Choroid plexus epithelial cell (primary cell): ENCODE data around the gene GPS2.

Experiments used
- DNase-seq: peaks from one replicate; pipeline ENCODE4 v3.0.0-alpha.2; 2010; ENCODE audit warnings: low read depth
- H3K4me3 ChIP-seq: 2 replicates; pipeline ENCODE4 v1.5.1; 2011; ENCODE audit warnings: low read depth, mild to moderate bottlenecking, control low read depth, low read length, moderate library complexity
- TF ChIP-seq, protein P1 (sequence below): conservative IDR thresholded peaks from 2 replicates; pipeline ENCODE4 v1.5.1; 2011; ENCODE audit warnings: low read depth, mild to moderate bottlenecking, control low read depth, inconsistent platforms, low read length, moderate library complexity

The GPS2 gene

DNA sequence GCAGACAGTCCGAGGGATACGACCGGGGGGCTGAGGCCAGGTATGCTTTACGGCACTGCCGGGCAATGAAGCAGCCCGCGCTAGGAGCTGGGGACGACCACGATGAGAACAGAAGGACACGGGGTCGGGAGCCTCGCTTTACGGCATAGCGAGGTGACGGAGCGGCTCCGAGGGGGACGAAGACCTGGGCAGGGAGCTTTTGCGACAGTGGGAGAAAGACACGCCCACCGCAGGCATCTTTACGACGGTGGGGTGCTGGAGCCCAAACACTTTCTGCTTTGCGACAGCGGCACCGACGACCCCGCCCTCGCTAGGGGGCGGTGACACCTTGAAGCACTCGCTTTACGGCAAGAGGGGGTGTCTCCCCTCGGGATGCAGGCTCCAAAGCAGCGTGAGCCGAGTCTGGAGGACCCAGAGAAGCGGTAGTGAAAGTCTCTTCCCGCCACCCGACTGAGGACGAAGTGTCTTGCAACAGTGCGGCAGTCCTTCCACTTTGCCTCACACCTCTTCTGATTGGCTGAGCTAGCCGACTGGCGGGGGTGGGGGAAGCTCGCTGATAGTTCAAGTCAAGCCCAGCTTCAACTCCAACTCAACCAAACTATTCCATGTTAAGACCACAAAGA is 14.3 kb upstream of the GPS2 start:
- H3K4me3 ChIP-seq, result peak overlapping the region; percentile 90
- TF ChIP-seq, protein P1, sequence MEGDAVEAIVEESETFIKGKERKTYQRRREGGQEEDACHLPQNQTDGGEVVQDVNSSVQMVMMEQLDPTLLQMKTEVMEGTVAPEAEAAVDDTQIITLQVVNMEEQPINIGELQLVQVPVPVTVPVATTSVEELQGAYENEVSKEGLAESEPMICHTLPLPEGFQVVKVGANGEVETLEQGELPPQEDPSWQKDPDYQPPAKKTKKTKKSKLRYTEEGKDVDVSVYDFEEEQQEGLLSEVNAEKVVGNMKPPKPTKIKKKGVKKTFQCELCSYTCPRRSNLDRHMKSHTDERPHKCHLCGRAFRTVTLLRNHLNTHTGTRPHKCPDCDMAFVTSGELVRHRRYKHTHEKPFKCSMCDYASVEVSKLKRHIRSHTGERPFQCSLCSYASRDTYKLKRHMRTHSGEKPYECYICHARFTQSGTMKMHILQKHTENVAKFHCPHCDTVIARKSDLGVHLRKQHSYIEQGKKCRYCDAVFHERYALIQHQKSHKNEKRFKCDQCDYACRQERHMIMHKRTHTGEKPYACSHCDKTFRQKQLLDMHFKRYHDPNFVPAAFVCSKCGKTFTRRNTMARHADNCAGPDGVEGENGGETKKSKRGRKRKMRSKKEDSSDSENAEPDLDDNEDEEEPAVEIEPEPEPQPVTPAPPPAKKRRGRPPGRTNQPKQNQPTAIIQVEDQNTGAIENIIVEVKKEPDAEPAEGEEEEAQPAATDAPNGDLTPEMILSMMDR, result peak; percentile 8
- peak; percentile 99 for DNase-seq

DNA sequence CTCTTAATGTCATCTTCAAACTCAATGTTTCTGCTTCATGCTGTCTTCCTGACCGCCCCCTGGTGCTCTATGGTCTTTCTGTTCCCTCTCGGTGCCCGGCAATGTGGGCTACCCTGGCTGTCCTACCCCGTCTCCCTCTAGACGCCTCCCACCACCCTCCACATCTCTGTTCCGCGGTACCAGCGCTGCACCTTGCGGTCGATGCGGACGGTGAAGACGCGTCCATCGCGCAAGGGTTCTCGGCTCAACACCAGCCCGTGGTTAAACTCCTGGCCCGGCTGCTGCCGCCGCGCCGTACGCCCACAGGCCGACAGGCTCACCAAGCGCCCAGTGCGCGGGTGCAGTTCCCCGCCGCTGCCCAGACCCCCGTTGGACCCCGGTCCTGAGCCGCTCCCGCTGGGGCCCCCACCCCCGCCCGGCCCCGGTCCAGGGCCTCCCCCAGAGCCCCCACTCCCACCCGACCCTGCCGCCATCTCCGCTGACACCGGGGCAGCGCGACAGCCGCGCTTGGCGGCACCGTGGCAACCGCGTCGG is 13.7 kb upstream of the GPS2 start, which contains the start of gene NEURL4:
NEURL4 (minus strand) TSS at position 496 of the 534 bp plus-strand sequence; CDS start at position 473, 23 bp downstream.
- TF ChIP-seq, protein P1, result peak; percentile 19
- H3K4me3 ChIP-seq, result peak within 1 kb of the TSS; percentile 90
- DNase-seq, result no peak

DNA sequence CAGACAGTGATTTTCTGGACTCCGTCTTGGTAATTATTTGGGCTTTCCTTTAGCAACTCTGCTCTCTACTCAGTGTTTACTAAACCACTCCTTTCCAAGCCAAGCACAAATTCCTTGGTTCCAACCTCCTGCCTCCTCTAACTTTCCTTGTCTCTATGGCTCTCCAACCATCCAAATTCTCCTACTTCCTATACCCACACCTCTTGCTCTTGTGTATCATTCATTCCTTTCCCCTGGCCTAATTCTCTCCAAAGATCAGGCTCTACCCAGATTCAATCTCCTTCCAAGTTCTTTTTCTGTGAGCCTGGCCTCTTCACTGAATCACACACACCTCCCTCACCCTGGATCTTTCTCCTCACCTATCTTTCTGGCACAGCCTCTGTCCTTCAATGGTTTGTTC is 12.8 kb upstream of the GPS2 start:
- TF ChIP-seq, protein P1, result no peak
- DNase-seq, result no peak
- no peak overlapping the region for H3K4me3 ChIP-seq

DNA sequence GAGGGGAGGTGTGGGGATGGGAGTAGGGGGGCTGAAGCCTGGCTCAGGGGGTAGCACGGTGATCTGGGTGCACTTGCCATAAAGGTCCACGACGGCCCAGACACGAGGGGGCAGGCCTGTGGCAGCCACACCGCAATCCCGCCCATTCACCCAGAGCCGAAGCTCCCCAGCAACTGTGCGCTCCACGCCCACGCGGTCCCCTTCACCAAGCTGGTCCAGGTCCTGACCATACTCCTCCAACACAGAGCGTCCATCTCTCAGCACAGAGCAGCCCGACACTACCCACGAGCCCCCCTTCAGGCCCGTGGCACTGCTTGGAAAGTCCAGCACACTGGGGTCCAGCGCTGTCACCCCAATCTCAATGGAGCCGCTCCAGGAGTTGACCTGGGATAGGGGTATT is 12.3 kb upstream of the GPS2 start:
- no peak overlapping the region for H3K4me3 ChIP-seq
- TF ChIP-seq, protein P1, result no peak
- DNase-seq, result no peak

DNA sequence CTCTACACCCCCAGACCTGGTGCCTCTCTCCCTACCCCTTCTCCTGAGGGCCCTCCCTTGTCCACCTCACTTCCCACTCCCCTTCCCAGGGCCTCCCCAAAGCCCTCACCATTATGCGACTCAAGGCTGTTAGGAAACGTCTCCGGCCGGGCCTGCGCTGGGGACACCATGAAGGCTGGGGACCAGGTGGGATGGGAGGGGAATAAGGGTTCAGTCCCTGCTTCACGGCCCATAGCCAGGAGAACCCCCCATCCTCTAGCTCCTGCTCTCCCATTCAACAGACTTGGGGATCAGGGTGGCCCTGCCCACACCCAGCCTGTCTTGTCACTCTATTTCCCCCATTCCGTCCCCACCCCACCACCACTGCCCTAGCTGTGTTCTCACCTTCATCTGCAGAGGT is 11.9 kb upstream of the GPS2 start:
- TF ChIP-seq, protein P1, result no peak
- H3K4me3 ChIP-seq, result no peak overlapping the region
- DNase-seq, result no peak

DNA sequence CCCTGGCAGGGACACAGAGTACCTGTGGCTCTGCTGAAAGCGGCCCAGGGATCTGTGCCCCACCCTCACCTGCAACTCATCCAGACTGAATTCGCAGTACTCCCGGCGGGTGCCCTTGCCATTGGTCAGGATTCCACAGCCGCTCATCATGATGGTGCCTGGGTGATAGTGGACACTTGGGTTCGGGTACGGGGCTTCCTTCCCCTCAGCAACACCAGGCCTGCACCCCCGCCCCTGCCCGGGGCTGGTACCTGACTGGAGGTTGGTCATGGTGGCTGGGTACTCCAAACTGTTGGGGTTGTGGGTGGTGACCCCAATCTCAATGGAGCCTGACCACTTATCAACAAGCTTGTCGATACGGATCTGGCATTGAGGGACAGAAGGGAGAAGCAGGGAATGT is 11.0 kb upstream of the GPS2 start:
- TF ChIP-seq, protein P1, result no peak
- DNase-seq, result no peak
- H3K4me3 ChIP-seq, result no peak overlapping the region

DNA sequence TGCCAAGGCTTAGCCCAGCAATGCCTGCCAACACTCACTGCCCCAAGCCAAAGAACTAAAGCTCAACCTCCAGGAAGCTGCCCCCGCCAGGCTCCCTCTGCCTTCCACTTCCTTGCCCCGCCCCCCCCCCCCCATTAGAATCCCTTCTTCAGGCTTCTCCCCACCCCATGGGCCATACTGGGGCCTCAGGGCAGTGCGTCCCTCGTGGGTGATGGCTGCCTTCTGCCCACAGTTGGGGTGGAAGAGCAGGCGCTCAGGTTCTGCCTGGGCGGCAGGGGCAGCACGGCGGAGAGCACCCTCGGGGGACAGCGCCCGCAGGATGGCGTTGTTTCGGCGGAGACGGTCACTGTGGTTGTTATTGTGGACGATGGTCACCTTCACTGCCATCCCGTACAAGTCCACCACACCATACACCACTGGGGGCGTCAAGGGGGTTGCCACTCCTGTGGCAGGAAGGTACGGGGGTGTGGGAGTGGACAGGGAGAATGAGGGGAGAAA is 9.9 kb upstream of the GPS2 start:
- no peak overlapping the region for H3K4me3 ChIP-seq
- DNase-seq, result no peak
- TF ChIP-seq, protein P1, result no peak
